Measurements from ENCODE around the gene SEZ6. TPM values are rescaled to one million over a fixed set of nuclear protein-coding genes. Genes with fewer than 3 reads are reported as not detected.

Gene SEZ6
- total RNA-seq, 4 donors from 2014 or later, result not detected

DNA sequence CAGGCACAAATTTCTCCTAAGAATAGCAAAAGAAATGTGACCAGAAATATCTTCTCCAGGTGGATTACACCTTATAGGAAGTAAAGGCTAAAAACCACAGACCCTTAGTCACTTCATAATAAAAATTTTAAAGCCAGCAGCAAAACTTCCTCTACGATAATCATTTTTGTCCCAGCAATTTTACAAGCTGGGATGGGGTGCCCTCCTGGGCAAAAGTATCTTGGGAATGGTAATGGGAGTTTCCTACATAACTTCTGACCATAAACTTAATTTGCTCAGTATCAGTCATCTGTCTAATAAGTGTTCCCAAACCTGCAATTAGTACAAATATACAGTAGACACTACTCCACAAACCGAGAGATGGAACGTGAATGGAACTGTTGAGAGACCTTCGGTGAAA lies 57.5 kb downstream of the SEZ6 start:
- H3K9me3 ChIP-seq, result no peaks in the 10 kb centered on the region
- TF ChIP-seq, protein P1, sequence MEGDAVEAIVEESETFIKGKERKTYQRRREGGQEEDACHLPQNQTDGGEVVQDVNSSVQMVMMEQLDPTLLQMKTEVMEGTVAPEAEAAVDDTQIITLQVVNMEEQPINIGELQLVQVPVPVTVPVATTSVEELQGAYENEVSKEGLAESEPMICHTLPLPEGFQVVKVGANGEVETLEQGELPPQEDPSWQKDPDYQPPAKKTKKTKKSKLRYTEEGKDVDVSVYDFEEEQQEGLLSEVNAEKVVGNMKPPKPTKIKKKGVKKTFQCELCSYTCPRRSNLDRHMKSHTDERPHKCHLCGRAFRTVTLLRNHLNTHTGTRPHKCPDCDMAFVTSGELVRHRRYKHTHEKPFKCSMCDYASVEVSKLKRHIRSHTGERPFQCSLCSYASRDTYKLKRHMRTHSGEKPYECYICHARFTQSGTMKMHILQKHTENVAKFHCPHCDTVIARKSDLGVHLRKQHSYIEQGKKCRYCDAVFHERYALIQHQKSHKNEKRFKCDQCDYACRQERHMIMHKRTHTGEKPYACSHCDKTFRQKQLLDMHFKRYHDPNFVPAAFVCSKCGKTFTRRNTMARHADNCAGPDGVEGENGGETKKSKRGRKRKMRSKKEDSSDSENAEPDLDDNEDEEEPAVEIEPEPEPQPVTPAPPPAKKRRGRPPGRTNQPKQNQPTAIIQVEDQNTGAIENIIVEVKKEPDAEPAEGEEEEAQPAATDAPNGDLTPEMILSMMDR (IDR thresholded peaks at IDR 0.05 in 4 of 5, conservative IDR thresholded peaks at IDR 0.05 in 1 of 5), result no peak
- no peak for TF ChIP-seq POLR2A (IDR thresholded peaks at IDR 0.05)
- H3K4me3 ChIP-seq, result peak overlapping the region; percentile 84 to 90 (median 88)
- H3K4me1 ChIP-seq, result peaks cover 60 to 63% of the 10 kb centered on the region in 2 donors
- peak overlapping the region; percentile 96 to 97 (median 96) for H3K27ac ChIP-seq
- no peaks in the 10 kb centered on the region for H3K27me3 ChIP-seq
- in situ Hi-C loops (cut with MboI; ENCODE audit: low sequenced_read_pairs in 4 of 4), result no loop called here
- ATAC-seq (no peak), DNase-seq (no peak)
- H3K36me3 ChIP-seq, result no peaks in the 10 kb centered on the region
- intact Hi-C loops (cut with DNase I; ENCODE audit: low total_unique reads), result no loop called here

DNA sequence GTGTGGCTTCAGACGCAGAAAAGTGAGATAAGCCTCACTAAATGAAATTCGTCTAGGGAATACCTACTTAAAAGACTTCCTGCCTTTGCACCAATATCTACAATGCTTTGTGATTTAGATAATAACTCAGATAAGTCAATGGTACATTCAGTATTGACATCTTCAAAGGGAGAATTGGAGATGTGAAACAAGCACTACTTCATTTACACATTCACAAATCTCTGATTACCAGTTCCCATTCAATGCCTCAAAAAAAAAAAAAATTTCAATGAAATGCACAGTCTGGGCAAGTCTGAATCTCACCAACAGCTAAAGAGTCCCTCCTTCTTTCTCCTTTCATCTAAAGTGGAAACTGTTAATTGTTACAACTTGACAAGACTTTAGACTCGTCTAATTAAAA lies 58.2 kb downstream of the SEZ6 start:
- peaks cover 56 to 64% of the 10 kb centered on the region in 2 donors for H3K4me1 ChIP-seq
- H3K27ac ChIP-seq, result peak overlapping the region; percentile 96 to 97 (median 96)
- H3K36me3 ChIP-seq, result no peaks in the 10 kb centered on the region
- TF ChIP-seq, protein P1 (IDR thresholded peaks at IDR 0.05 in 4 of 5, conservative IDR thresholded peaks at IDR 0.05 in 1 of 5), result no peak
- no peak for TF ChIP-seq POLR2A (IDR thresholded peaks at IDR 0.05)
- no peak overlapping the region for H3K4me3 ChIP-seq
- ATAC-seq (no peak), DNase-seq (no peak)
- no peaks in the 10 kb centered on the region for H3K27me3 ChIP-seq
- in situ Hi-C loops (cut with MboI; ENCODE audit: low sequenced_read_pairs in 4 of 4), result no loop called here
- intact Hi-C loops (cut with DNase I; ENCODE audit: low total_unique reads), result no loop called here
- H3K9me3 ChIP-seq, result no peaks in the 10 kb centered on the region

GRCh38 chr17:28946239-28946638 lies 59.6 kb downstream of the SEZ6 start:
- DNase-seq (no peak), ATAC-seq (no peak)
- in situ Hi-C loops (cut with MboI; ENCODE audit: low sequenced_read_pairs in 4 of 4) (no loop called here), intact Hi-C loops (cut with DNase I; ENCODE audit: low total_unique reads) (no loop called here)
- Histone ChIP-seq H3K36me3 (no peaks in the 10 kb centered on the region), H3K9me3 (no peaks in the 10 kb centered on the region), H3K4me3 (no peak overlapping the region), H3K27me3 (no peaks in the 10 kb centered on the region), H3K27ac (peak overlapping the region; percentile 96 to 97 (median 96)), H3K4me1 (peaks cover 67 to 76% of the 10 kb centered on the region in 2 donors)
- TF ChIP-seq POLR2A (IDR thresholded peaks at IDR 0.05), result peak in 1 of 2 donors; percentile 13
- TF ChIP-seq, protein P1 (IDR thresholded peaks at IDR 0.05 in 4 of 5, conservative IDR thresholded peaks at IDR 0.05 in 1 of 5), result no peak

DNA sequence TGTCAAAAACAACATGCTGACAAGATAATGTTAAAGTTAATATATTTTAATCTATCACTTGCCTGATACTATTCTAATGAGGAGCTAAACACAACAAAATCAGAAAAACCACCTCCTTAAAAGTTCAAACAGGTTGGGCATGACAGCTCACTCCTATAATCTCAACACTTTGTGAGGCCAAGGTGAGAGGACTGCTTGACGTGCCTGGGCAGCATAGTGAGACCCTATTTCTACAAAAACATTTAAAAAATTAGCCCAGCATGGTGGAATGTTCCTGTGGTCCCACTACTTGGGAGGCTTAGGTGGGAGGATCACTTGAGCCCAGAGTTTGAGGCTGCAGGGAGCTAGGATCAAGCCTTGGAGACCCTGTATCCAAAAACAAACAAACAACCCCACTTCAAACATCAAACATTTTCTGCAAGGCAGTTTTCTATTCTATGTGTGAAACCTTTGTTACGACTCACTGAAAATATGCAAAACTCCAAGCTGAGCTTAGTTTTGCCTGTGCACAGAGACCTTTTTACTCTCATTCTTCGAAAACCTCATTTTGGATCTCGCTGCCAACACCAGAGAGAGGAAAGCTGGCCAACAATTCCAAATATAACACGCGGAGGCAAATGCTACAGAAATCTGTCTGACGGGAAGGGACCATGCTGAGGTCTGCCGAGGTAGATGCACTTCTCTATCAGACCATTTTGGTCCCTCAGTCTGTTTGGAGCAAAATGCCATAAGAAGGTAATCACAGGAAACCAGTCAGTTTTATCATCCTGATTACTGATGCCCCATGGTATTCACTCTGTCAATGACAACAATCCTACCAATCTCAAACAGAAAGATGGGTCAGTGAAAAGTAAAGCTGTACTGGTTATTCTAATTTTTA lies 60.7 kb downstream of the SEZ6 start:
- TF ChIP-seq POLR2A (IDR thresholded peaks at IDR 0.05), result no peak
- TF ChIP-seq, protein P1 (IDR thresholded peaks at IDR 0.05 in 4 of 5, conservative IDR thresholded peaks at IDR 0.05 in 1 of 5), result no peak
- Histone ChIP-seq H3K27ac (peak overlapping the region; percentile 96 to 97 (median 96)), H3K27me3 (no peaks in the 10 kb centered on the region), H3K4me3 (no peak overlapping the region), H3K4me1 (peaks cover 79 to 87% of the 10 kb centered on the region in 2 donors), H3K9me3 (no peaks in the 10 kb centered on the region), H3K36me3 (no peaks in the 10 kb centered on the region)
- in situ Hi-C loops (cut with MboI; ENCODE audit: low sequenced_read_pairs in 4 of 4) (no loop called here), intact Hi-C loops (cut with DNase I; ENCODE audit: low total_unique reads) (no loop called here)
- DNase-seq (no peak), ATAC-seq (no peak)

Data from gastrocnemius medialis (tissue), 4 donors.